Left lung (tissue), 10 donors: Measurements from ENCODE around the gene MIPEP. TPM values are rescaled to one million over a fixed set of nuclear protein-coding genes. Genes with fewer than 3 reads are reported as not detected.

Experiments used
- ATAC-seq: fragments of 200-7000 bp; cut with Tn5 transposase; one replicate; pipeline ENCODE4 v1.9.1; 2020; ENCODE audit warnings: moderate library complexity
- DNase-seq, 4 donors: peaks; one replicate each; pipeline ENCODE4 v3.0.0-alpha.2; 2013 to 2020
- H3K27ac ChIP-seq, 2 donors: fragments of 200-600 bp; sonication (generic) in 1 of 2; one replicate each; pipeline versions ENCODE4 v1.5.0 to v1.8.0; 2020 to 2021
- H3K27me3 ChIP-seq, 2 donors: fragments of 200-600 bp; sonication (generic) in 1 of 2; one replicate each; pipeline versions ENCODE4 v1.5.0 to v1.8.0; 2020 to 2021
- H3K36me3 ChIP-seq, 2 donors: fragments of 200-600 bp; sonication (generic) in 1 of 2; one replicate each; pipeline versions ENCODE4 v1.5.0 to v1.8.0; 2020 to 2021
- H3K4me1 ChIP-seq, 2 donors: fragments of 200-600 bp; one replicate each; pipeline ENCODE4 v1.8.0; 2021
- H3K4me3 ChIP-seq, 2 donors: fragments of 200-600 bp; sonication (generic) in 1 of 2; one replicate each; pipeline versions ENCODE4 v1.5.0 to v1.8.0; 2020 to 2021; ENCODE audit warnings: mild to moderate bottlenecking in 1 of 2
- H3K9me3 ChIP-seq, 2 donors: fragments of 200-600 bp; sonication (generic) in 1 of 2; one replicate each; pipeline versions ENCODE4 v1.5.0 to v1.8.0; 2020 to 2021
- CTCF ChIP-seq, 2 donors: fragments of 200-600 bp; sonication (generic) in 1 of 2; IDR thresholded peaks; one replicate each; pipeline versions ENCODE4 v1.5.0 to v1.8.0; 2021; ENCODE audit warnings: antibody characterized with exemption in 2 of 2
- intact Hi-C, 2 donors: fragments of 100-400 bp; cut with DNase I; formaldehyde crosslinking; loops; one replicate each; pipeline versions ENCODE4 v1.11.2 to v1.14.2; 2022
- polyA plus RNA-seq, 6 donors: library from polyadenylated mRNA; unstranded; fragments of 120-200 nt; gene quantifications; one replicate each; pipeline ENCODE4 v1.2.1, GENCODE V29; 2013; ENCODE audit not compliant: insufficient read length in 6 of 6
- total RNA-seq, 2 donors: library from RNA; stranded (reverse); fragmentation: NEBNext Ultra II Directional; extraction: Animal tissue kit (Norgen Biotek cat#: 25700); gene quantifications; one replicate each; pipeline ENCODE4 v1.2.1, GENCODE V29; 2021
- donor health status: DM: no; HTN: yes; CAD: no.
- donor health status: DM: no; HTN: no; CAD: no.

Gene MIPEP
- total and polyA plus RNA-seq, 8 donors = 15.6 to 26.2 (median 17.4) TPM

GRCh38 chr13:23833733-23834611 lies 55.2 kb downstream of the MIPEP start:
- ATAC-seq (no peak), DNase-seq (peak in 1 of 4 donors; percentile 59)
- no peaks in the 10 kb centered on the region for H3K9me3 ChIP-seq
- H3K4me3 ChIP-seq = no peak overlapping the region
- intact Hi-C loops = no loop called here
- H3K27ac ChIP-seq = no peak overlapping the region
- TF ChIP-seq CTCF (IDR thresholded peaks at IDR 0.05) = no peak
- no peaks in the 10 kb centered on the region for H3K4me1 ChIP-seq
- no peaks in the 10 kb centered on the region for H3K27me3 ChIP-seq
- peaks cover 0 to 4% of the 10 kb centered on the region in 2 donors for H3K36me3 ChIP-seq

- intact Hi-C loops = no loop called here
- Histone ChIP-seq H3K27ac (no peak overlapping the region), H3K4me3 (no peak overlapping the region), H3K27me3 (no peaks in the 10 kb centered on the region), H3K36me3 (no peaks in the 10 kb centered on the region), H3K4me1 (no peaks in the 10 kb centered on the region), H3K9me3 (no peaks in the 10 kb centered on the region)
- TF ChIP-seq CTCF (IDR thresholded peaks at IDR 0.05) = no peak
- DNase-seq = no peak
- no peak for ATAC-seq
Measured at GRCh38 chr13:23828866-23829265, 60.3 kb downstream of the MIPEP start.

DNA sequence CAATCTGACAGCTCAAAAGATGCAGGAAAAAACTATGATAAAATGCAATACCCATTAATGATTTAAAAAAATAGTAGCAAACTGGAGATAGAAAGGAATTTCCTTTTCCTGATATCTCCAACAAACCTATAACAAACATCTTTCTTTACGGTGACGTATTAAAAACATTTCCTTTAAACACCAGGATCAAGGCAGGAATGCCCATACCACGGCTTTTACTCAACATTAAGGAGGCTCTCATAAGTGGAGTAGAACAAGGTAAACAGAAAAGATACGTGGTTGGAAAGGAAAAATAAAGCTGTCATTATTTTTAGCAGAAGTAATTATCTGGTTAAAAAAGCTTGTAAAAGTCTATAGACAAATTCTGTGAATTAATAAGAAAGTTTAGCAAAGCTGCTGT lies 61.1 kb downstream of the MIPEP start:
- ATAC-seq = peak; percentile 69
- H3K4me3 ChIP-seq = no peak overlapping the region
- H3K4me1 ChIP-seq = no peaks in the 10 kb centered on the region
- no peaks in the 10 kb centered on the region for H3K36me3 ChIP-seq
- TF ChIP-seq CTCF (IDR thresholded peaks at IDR 0.05) = no peak
- H3K27ac ChIP-seq = no peak overlapping the region
- H3K9me3 ChIP-seq = no peaks in the 10 kb centered on the region
- no peaks in the 10 kb centered on the region for H3K27me3 ChIP-seq
- no peak for DNase-seq
- intact Hi-C loops = no loop called here

DNA sequence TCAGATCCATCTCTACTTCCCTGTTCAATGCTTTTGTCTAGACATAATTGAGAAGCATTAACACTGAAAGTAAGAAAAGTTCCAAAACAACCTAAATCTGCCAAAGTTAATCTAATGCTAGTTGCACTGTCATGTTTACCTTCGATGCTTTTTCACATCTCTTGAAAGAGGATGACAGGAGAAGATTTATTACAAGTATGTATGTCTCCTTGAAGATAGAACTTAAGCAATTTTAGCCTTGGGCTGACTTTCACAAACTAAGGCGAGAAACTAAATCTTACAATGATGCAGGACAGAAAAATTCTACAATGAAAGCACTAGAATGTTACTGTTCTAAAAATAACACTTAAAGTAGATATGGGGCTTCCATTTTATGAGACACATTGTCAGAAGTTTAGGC lies 64.0 kb downstream of the MIPEP start:
- no peak for ATAC-seq

More for the DNA sequence above, 64.0 kb downstream of the MIPEP start:
- Histone ChIP-seq H3K4me1 (no peaks in the 10 kb centered on the region), H3K27me3 (no peaks in the 10 kb centered on the region), H3K9me3 (no peaks in the 10 kb centered on the region), H3K4me3 (no peak overlapping the region), H3K36me3 (no peaks in the 10 kb centered on the region), H3K27ac (no peak overlapping the region)
- no peak for TF ChIP-seq CTCF (IDR thresholded peaks at IDR 0.05)
- intact Hi-C loops = no loop called here
- no peak for DNase-seq
